Tibial nerve (tissue), 4 donors: ENCODE data around the gene PRKCE. TPM values are rescaled to one million over a fixed set of nuclear protein-coding genes. Genes with fewer than 3 reads are reported as not detected.

Source experiments
- DNase-seq, 2 donors: peaks; one replicate each; pipeline ENCODE4 v3.0.0-alpha.2; 2019; ENCODE audit warnings: low spot score in 2 of 2
- H3K27ac ChIP-seq, 4 donors: fragments of 200-600 bp; sonication (generic) in 3 of 4; one replicate each; pipeline ENCODE4 v1.5.1; 2017 to 2019; ENCODE audit warnings: mild to moderate bottlenecking in 1 of 4
- H3K27me3 ChIP-seq, 2 donors: fragments of 200-600 bp; sonication (generic) in 1 of 2; one replicate each; pipeline versions ENCODE4 v1.5.1 to v1.6.0; 2017 to 2019
- H3K36me3 ChIP-seq, 3 donors: fragments of 200-600 bp; sonication (generic); one replicate each; pipeline ENCODE4 v1.5.1; 2018 to 2019
- H3K4me1 ChIP-seq, 4 donors: fragments of 200-600 bp; sonication (generic) in 3 of 4; one replicate each; pipeline ENCODE4 v1.5.1; 2017 to 2019
- H3K4me3 ChIP-seq, 4 donors: fragments of 200-600 bp; sonication (generic) in 3 of 4; one replicate each; pipeline ENCODE4 v1.5.1; 2017 to 2019; ENCODE audit warnings: mild to moderate bottlenecking in 1 of 4, moderate library complexity in 1 of 4
- H3K9me3 ChIP-seq, 4 donors: fragments of 200-600 bp; sonication (generic) in 3 of 4; one replicate each; pipeline ENCODE4 v1.5.1; 2017 to 2019
- CTCF ChIP-seq, 5 experiments: fragments of 200-600 bp in 3 of 5; fragments of 450-650 bp in 2 of 5; sonication (generic) in 3 of 5; IDR thresholded peaks; one replicate each; pipeline ENCODE4 v1.5.1; 2016 to 2019; ENCODE audit warnings: antibody characterized with exemption in 5 of 5, mild to moderate bottlenecking in 3 of 5, moderate library complexity in 2 of 5
- EP300 ChIP-seq, 2 donors: sonication (generic); formaldehyde crosslinking; IDR thresholded peaks; one replicate each; pipeline ENCODE4 v1.6.1; 2017; ENCODE audit warnings: antibody characterized with exemption in 2 of 2, mild to moderate bottlenecking in 1 of 2
- POLR2A ChIP-seq, 2 donors: fragments of 450-650 bp; IDR thresholded peaks; one replicate each; pipeline ENCODE4 v1.6.1; 2017; ENCODE audit warnings: antibody characterized with exemption in 2 of 2, mild to moderate bottlenecking in 2 of 2, moderate library complexity in 2 of 2
- WGBS, 2 donors: methylation state at CpG; one replicate each; pipeline ENCODE4 v1.1.5; 2018; 5-methylcytosine and 5-hydroxymethylcytosine counted together
- total RNA-seq, 4 donors: library from RNA; depleted of rRNA; stranded (reverse); fragments of >200 nt; gene quantifications; one replicate each; pipeline ENCODE4 v1.1.0, GENCODE V29; 2016

PRKCE gene
- total RNA-seq, 4 donors from 2014 or later, result 14.4 to 22.4 (median 17.9) TPM

- Histone ChIP-seq H3K9me3 (peaks cover 0 to 2% (median under 1%) of the 10 kb centered on the region in 4 donors), H3K27me3 (no peaks in the 10 kb centered on the region), H3K4me1 (peaks cover 0 to 53% (median 10%) of the 10 kb centered on the region in 4 donors), H3K36me3 (no peaks in the 10 kb centered on the region), H3K27ac (no peak overlapping the region), H3K4me3 (no peak overlapping the region)
- WGBS, 2 donors, result 91 to 94% methylated on average over 6 of the region's 6 CpGs
- no peak for DNase-seq
- no peak for TF ChIP-seq POLR2A (IDR thresholded peaks at IDR 0.05)
- no peak for TF ChIP-seq EP300 (IDR thresholded peaks at IDR 0.05)
- no peak for TF ChIP-seq CTCF (IDR thresholded peaks at IDR 0.05)
These were observed 173.7 kb downstream of the PRKCE start for GRCh38 chr2:45825001-45825651.

DNA sequence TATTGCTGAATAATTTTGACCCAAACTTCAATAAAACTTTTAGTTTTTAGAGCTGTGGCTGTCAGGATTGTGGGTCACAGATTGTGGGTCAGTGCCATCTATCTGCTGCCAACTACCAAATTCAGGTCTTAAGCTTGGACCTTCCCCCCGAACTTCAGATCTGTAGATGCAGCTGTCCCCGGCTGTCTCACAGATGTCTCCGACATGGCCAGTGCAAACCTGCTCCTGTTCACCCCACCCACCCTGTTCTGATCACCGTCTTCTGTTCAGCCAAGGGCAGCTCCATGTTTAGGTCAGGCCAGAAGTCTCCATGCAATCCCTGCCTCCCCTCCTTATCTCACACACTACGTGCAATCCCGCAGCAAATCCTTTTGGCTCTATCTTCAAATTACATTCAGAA is 175.0 kb downstream of the PRKCE start:
- Histone ChIP-seq H3K27ac (no peak overlapping the region), H3K36me3 (peaks cover 0 to 3% (median 0%) of the 10 kb centered on the region in 3 donors), H3K4me1 (peaks cover 0 to 42% (median 8%) of the 10 kb centered on the region in 4 donors), H3K27me3 (no peaks in the 10 kb centered on the region), H3K4me3 (no peak overlapping the region), H3K9me3 (peaks cover 0 to 16% (median 4%) of the 10 kb centered on the region in 4 donors)
- TF ChIP-seq POLR2A (IDR thresholded peaks at IDR 0.05) (no peak), EP300 (IDR thresholded peaks at IDR 0.05) (no peak), CTCF (IDR thresholded peaks at IDR 0.05) (no peak)
- no peak for DNase-seq
- WGBS, 2 donors, result 87 to 88% methylated on average over 6 of the region's 6 CpGs

GRCh38 chr2:45826884-45827635 is 175.6 kb downstream of the PRKCE start:
- Histone ChIP-seq H3K9me3 (peaks cover 0 to 16% (median 4%) of the 10 kb centered on the region in 4 donors), H3K36me3 (peaks cover 0 to 3% (median 0%) of the 10 kb centered on the region in 3 donors), H3K4me3 (no peak overlapping the region), H3K27me3 (no peaks in the 10 kb centered on the region), H3K27ac (no peak overlapping the region), H3K4me1 (peaks cover 0 to 36% (median 5%) of the 10 kb centered on the region in 4 donors)
- WGBS, 2 donors, result 65 to 70% methylated on average over 10 of the region's 10 CpGs
- DNase-seq, result peak in 1 of 2 donors; percentile 33
- TF ChIP-seq POLR2A (IDR thresholded peaks at IDR 0.05), result no peak
- no peak for TF ChIP-seq EP300 (IDR thresholded peaks at IDR 0.05)
- TF ChIP-seq CTCF (IDR thresholded peaks at IDR 0.05), result no peak

DNA sequence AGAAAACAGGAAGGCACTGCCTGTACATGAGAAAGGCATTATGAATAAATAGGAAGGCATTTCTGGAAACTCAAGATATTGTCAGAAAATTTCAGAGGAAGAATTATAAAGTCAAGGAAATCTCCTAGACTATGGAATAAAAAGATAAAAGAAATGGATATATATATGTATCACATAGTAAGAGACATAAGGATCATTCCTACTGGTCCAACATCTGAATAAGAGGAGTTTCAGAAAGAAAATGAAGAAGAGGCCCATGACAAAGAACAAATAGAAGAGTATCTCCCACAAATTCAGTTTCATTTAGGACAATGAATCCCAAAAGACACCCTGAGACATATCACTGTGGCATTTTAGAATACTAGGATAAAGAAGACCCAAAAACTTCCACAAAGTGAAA is 178.8 kb downstream of the PRKCE start:
- no peak for DNase-seq
- no peaks in the 10 kb centered on the region for H3K27me3 ChIP-seq
- H3K36me3 ChIP-seq, result peaks cover 0 to 3% (median 0%) of the 10 kb centered on the region in 3 donors
- H3K27ac ChIP-seq, result no peak overlapping the region
- no peak overlapping the region for H3K4me3 ChIP-seq
- H3K9me3 ChIP-seq, result peaks cover 0 to 16% (median 4%) of the 10 kb centered on the region in 4 donors
- peaks cover 0 to 10% (median 1%) of the 10 kb centered on the region in 4 donors for H3K4me1 ChIP-seq
- TF ChIP-seq EP300 (IDR thresholded peaks at IDR 0.05), result no peak
- no peak for TF ChIP-seq CTCF (IDR thresholded peaks at IDR 0.05)
- TF ChIP-seq POLR2A (IDR thresholded peaks at IDR 0.05), result no peak
